Neural progenitor cell (in vitro differentiated cells): ENCODE data around the gene SPN.
"Not testable (repeated sequence)": the region's sequence is repeated elsewhere in the genome, so short reads cannot be mapped to it uniquely, and the experiment has no call there.

ENCODE experiments used
- EZH2 ChIP-seq: fragments of 200-600 bp; sonication (generic); IDR thresholded peaks from 2 replicates; pipeline ENCODE4 v1.6.1; 2017; ENCODE audit warnings: antibody characterized with exemption, mild to moderate bottlenecking, moderate library complexity
- TF ChIP-seq, protein P1 (sequence below): fragments of 200-600 bp; sonication (generic); IDR thresholded peaks from 2 replicates; pipeline ENCODE4 v1.5.1; 2017; ENCODE audit warnings: antibody characterized with exemption, mild to moderate bottlenecking

DNA sequence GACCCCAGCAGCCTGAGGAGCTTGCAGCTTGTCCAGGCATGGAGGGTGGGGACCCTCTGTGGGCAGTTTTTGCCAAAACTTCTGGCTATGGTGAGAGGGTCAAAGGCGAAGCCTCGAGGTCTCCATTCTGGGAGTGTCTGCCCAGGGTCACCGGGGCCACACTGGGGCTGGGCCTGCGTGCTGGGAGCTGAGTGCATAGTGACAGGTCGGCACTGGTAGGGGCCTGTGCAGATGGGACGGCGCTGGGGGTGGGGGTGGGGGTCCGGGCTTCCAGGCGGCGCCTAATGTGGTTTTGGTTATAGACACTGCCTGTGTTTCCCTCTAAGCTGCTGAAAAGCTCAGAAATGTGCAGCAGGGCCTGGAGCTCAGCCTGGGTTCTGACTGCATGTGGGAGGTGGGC is 34.3 kb upstream of the SPN start:
- TF ChIP-seq, protein P1, sequence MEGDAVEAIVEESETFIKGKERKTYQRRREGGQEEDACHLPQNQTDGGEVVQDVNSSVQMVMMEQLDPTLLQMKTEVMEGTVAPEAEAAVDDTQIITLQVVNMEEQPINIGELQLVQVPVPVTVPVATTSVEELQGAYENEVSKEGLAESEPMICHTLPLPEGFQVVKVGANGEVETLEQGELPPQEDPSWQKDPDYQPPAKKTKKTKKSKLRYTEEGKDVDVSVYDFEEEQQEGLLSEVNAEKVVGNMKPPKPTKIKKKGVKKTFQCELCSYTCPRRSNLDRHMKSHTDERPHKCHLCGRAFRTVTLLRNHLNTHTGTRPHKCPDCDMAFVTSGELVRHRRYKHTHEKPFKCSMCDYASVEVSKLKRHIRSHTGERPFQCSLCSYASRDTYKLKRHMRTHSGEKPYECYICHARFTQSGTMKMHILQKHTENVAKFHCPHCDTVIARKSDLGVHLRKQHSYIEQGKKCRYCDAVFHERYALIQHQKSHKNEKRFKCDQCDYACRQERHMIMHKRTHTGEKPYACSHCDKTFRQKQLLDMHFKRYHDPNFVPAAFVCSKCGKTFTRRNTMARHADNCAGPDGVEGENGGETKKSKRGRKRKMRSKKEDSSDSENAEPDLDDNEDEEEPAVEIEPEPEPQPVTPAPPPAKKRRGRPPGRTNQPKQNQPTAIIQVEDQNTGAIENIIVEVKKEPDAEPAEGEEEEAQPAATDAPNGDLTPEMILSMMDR, result not testable (repeated sequence)
- TF ChIP-seq EZH2, result not testable (repeated sequence)
